ENCODE data around the gene FAM50A. TPM values are rescaled to one million over a fixed set of nuclear protein-coding genes. Genes with fewer than 3 reads are reported as not detected.

FAM50A gene
- total and polyA plus RNA-seq, 8 donors: 21.2 to 128 (median 23.0) TPM

DNA sequence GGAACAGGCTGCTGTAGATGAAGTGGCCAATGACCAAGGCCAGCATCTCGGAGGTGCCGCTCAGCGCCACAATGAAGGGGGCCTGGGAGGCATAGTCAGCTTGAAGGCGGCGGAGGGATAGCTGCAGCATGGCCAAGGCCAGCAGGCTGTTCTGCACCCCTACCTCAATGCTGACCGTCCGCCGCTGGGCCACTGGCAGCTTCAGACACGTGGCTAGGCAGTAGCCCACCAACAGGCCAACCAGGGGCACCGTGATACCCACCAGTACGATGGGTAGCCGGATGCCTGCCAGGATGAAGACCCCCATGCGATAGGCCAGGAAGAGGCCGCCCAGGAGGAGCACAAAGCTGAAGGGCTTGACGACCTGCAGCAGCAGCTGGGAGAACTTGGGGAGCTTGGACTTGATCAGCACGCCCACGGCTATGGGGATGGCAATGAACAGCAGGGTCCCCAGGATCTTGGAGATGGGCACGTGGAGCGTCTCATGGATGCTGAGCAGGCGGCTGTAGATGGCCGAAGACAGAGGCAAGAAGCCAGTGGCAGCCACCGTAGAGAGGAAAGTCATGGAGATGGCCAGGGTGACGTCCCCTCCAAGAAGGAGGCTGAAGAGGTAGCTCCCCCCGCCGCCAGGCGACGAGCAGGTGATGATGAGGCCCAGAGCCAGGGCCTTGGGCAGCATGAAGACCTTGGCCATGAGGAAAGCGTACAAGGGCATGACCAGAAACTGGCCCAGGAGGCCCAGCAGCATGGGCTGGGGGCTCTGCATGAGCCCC is 43.8 kb downstream of the FAM50A start:
- Histone ChIP-seq H3K4me3 (no peak overlapping the region), H3K4me1 (peaks cover 0 to 5% (median 0%) of the 10 kb centered on the region in 3 donors), H3K27ac (peak overlapping the region in 1 of 4 donors; percentile 73), H3K36me3 (no peaks in the 10 kb centered on the region), H3K27me3 (no peaks in the 10 kb centered on the region), H3K9me3 (no peaks in the 10 kb centered on the region)
- intact Hi-C loops (cut with DNase I): no loop called here
- ATAC-seq (no peak), DNase-seq (peak in 1 of 6 donors; percentile 77), FAIRE-seq (no peak)
- TF ChIP-seq, protein P1, sequence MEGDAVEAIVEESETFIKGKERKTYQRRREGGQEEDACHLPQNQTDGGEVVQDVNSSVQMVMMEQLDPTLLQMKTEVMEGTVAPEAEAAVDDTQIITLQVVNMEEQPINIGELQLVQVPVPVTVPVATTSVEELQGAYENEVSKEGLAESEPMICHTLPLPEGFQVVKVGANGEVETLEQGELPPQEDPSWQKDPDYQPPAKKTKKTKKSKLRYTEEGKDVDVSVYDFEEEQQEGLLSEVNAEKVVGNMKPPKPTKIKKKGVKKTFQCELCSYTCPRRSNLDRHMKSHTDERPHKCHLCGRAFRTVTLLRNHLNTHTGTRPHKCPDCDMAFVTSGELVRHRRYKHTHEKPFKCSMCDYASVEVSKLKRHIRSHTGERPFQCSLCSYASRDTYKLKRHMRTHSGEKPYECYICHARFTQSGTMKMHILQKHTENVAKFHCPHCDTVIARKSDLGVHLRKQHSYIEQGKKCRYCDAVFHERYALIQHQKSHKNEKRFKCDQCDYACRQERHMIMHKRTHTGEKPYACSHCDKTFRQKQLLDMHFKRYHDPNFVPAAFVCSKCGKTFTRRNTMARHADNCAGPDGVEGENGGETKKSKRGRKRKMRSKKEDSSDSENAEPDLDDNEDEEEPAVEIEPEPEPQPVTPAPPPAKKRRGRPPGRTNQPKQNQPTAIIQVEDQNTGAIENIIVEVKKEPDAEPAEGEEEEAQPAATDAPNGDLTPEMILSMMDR (IDR thresholded peaks at IDR 0.05): no peak
- WGBS, 2 donors: 89 to 90% methylated on average over 28 of the region's 28 CpGs

DNA sequence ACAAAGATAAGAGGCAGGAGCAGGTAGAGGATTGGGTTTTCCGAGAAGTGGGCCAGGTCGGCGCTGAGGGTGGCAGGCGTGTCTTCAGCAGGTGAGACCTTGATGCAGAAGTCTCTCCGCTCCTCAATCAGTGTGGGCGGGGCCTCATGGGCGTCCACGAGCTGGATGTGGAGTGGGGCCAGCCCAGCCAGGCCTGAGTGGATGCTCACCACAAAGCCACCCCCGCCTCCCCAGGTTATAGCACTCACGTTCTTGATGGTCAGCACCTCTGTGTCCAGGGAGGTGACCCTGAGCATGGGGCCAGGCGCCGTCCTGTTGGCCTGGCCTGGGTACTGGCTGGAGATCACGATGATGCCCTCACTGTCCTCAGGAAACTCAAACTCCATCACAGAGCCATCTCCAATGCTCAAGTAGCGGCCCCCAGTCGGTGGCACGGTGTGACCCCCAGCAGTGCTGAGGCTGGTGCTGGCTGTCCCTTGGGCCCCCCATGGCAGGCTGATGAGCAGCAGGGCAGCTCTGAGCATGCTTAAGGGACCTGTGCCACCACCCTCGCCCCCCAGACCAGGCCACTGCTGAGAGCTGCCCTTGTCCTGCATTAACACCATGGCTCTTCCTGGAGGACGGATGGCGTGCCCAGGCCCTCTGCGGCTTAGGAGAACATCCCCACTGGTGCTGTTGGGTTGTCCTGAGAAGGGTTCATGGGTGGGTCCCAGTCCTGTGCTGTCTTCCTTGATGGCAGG is 44.6 kb downstream of the FAM50A start:
- TF ChIP-seq, protein P1 (IDR thresholded peaks at IDR 0.05): no peak
- Histone ChIP-seq H3K36me3 (no peaks in the 10 kb centered on the region), H3K9me3 (no peaks in the 10 kb centered on the region), H3K4me3 (no peak overlapping the region), H3K27ac (no peak overlapping the region), H3K27me3 (no peaks in the 10 kb centered on the region), H3K4me1 (peaks cover 0 to 5% (median 0%) of the 10 kb centered on the region in 3 donors)
- intact Hi-C loops (cut with DNase I): no loop called here
- WGBS, 2 donors: 78 to 80% methylated on average over 20 of the region's 20 CpGs
- no peak for ATAC-seq
- DNase-seq: peak in 2 of 6 donors; percentile 55 to 80
- no peak for FAIRE-seq

DNA sequence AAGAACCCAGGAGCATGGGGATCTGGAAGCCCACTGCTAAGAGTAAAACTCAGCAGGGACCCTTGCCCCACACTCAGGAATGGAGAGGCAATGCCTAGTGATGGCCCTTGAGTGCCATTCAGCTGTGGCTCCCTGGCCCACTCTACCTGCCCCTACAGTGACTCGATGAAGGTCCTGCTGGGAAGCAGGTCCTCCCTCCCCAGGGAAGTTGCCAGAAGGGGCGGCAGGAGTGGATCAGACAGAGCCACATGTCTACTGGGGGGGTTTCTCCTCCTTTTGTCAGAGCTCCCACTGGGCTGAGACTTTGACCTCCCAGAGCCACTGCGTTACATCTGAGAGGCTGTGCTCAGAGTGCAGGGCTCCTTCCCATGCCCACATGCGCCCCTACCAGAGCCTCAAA is 45.2 kb downstream of the FAM50A start:
- DNase-seq (no peak), FAIRE-seq (no peak), ATAC-seq (no peak)
- Histone ChIP-seq H3K27me3 (no peaks in the 10 kb centered on the region), H3K4me1 (peaks cover 0 to 5% (median 0%) of the 10 kb centered on the region in 3 donors), H3K9me3 (no peaks in the 10 kb centered on the region), H3K27ac (no peak overlapping the region), H3K36me3 (no peaks in the 10 kb centered on the region), H3K4me3 (peak overlapping the region in 2 of 4 donors; percentile 56 to 59)
- 76 to 78% methylated on average over 4 of the region's 4 CpGs for WGBS, 2 donors
- TF ChIP-seq, protein P1 (IDR thresholded peaks at IDR 0.05): no peak
- intact Hi-C loops (cut with DNase I): no loop called here

DNA sequence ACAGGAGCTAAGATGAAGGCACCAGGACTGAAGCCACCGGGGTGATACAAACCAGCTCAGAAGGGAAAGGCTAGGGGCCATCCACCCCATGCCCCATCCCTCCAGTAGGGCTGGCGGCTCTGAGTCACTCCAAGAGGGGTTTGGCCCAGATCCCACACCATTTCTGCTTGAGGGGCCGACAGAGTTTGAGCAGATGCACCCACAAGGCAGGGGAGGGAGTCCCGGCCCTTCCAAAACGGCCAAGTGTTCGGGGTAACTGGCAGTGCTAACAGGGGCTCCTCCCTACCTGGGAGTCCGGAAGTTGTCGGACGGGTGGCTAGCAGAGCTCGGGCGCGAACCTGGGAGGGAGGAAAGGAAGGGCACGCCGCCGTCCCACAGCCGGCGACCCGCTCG is 46.1 kb downstream of the FAM50A start:
- Histone ChIP-seq H3K27me3 (no peaks in the 10 kb centered on the region), H3K36me3 (no peaks in the 10 kb centered on the region), H3K27ac (peak overlapping the region; percentile 84 to 94 (median 88)), H3K4me3 (peak overlapping the region; percentile 33 to 59 (median 56)), H3K4me1 (peaks cover 0 to 5% (median 0%) of the 10 kb centered on the region in 3 donors), H3K9me3 (no peaks in the 10 kb centered on the region)
- peak in 2 of 4 donors; percentile 12 to 14 for ATAC-seq
- FAIRE-seq: no peak
- WGBS, 2 donors: 0 to 52% methylated on average over 11 to 19 of the region's 19 CpGs
- intact Hi-C loops (cut with DNase I): no loop called here
- TF ChIP-seq, protein P1 (IDR thresholded peaks at IDR 0.05): no peak
- peak in 3 of 6 donors; percentile 26 to 48 (median 37) for DNase-seq

Measured in pancreas (tissue), 10 donors.